Measurements from ENCODE around the gene CRP.

The CRP gene, protein sequence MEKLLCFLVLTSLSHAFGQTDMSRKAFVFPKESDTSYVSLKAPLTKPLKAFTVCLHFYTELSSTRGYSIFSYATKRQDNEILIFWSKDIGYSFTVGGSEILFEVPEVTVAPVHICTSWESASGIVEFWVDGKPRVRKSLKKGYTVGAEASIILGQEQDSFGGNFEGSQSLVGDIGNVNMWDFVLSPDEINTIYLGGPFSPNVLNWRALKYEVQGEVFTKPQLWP

DNA sequence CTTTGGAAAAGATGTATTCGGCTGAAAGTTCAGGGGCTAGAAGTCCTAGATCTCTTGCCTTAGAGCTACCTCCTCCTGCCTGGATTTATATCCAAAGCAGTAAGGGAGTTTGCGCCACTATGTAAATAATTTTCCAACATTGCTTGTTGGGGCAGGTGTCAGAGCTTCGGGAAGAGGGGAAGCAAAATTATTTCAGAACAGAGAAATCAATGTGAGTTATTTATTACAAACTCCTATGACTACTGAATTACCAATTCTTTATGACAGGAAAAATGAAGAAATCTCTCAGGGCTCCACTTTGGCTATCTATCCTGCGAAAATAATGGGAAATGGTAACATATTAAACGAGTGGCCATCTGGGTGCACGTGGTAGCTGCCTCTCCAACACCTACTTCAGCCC is at the start of gene CRP:
Gene CRP (minus strand): TSS at position 61 of the 400 bp plus-strand sequence. CDS start 104 bp downstream, outside the sequence.
- Histone ChIP-seq H3K36me3 (ENCODE audit: control insufficient read depth, insufficient read depth, low read length) (no peaks in the 10 kb centered on the region), H3K4me1 (ENCODE audit: control insufficient read depth, insufficient read depth, low read length) (no peaks in the 10 kb centered on the region), H3K27ac (ENCODE audit: low read length) (no peak within 1 kb of the TSS), H3K27me3 (ENCODE audit: control insufficient read depth, insufficient read depth, low read length) (no peaks in the 10 kb centered on the region), H3K4me3 (ENCODE audit: low read length) (no peak within 1 kb of the TSS), H3K9me3 (ENCODE audit: control insufficient read depth, insufficient read depth, low read length) (no peaks in the 10 kb centered on the region; the same call in 1 of the 2 replicates)
- no CpG with 5 or more reads among the region's 6 CpGs for WGBS (ENCODE audit: insufficient coverage, insufficient read length)
- DNase-seq (ENCODE audit: low read depth, low spot score): no peak

DNA sequence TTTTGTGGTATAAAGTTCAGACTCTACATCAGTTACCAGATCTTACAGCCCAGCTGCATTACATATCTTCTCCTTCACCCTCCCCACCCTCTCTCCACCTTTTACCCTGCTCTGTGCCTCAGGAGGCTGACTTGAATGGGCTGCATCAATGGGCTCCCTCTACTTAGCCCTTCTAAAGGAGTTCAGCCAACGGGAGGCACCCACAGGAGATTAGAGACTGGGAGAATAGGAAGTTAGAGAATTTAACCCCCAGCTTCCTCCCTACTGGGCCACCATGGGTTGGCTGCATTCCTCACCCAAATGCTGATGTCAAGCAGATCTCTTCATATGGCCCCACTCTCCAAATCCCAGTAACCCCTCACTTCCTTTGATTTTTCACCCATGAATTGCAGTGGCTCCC is 49.3 kb upstream of the CRP start:
- Histone ChIP-seq H3K36me3 (ENCODE audit: control insufficient read depth, insufficient read depth, low read length) (no peaks in the 10 kb centered on the region), H3K4me1 (ENCODE audit: control insufficient read depth, insufficient read depth, low read length) (no peaks in the 10 kb centered on the region), H3K4me3 (ENCODE audit: low read length) (no peak overlapping the region), H3K27me3 (ENCODE audit: control insufficient read depth, insufficient read depth, low read length) (no peaks in the 10 kb centered on the region), H3K9me3 (ENCODE audit: control insufficient read depth, insufficient read depth, low read length) (no peaks in the 10 kb centered on the region), H3K27ac (ENCODE audit: low read length) (no peak overlapping the region)
- no peak for DNase-seq (ENCODE audit: low read depth, low spot score)
- WGBS (ENCODE audit: insufficient coverage, insufficient read length): no CpG with 5 or more reads among the region's 1 CpG

DNA sequence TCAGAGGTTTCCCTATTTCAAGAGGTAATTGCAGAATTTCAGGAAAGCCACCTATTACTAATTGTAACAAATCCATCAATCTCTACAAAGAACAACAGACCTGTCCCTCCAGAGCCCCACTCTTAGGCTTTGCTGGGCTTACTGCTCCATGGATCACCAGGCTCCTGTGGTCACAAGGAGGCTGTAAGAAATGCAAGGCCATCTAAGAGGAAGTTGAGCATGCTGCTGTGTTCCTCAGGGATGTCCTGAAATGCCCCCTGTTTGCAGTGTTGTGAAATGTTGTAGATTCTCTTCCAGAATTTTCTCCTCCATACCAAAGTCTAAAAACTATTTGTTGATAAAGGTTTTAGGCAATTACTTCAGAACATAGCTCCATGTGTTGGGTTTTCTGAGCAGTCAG is 42.0 kb upstream of the CRP start:
- Histone ChIP-seq H3K4me1 (ENCODE audit: control insufficient read depth, insufficient read depth, low read length) (no peaks in the 10 kb centered on the region), H3K27me3 (ENCODE audit: control insufficient read depth, insufficient read depth, low read length) (no peaks in the 10 kb centered on the region), H3K9me3 (ENCODE audit: control insufficient read depth, insufficient read depth, low read length) (no peaks in the 10 kb centered on the region), H3K36me3 (ENCODE audit: control insufficient read depth, insufficient read depth, low read length) (no peaks in the 10 kb centered on the region), H3K4me3 (ENCODE audit: low read length) (no peak overlapping the region), H3K27ac (ENCODE audit: low read length) (no peak overlapping the region)
- no peak for DNase-seq (ENCODE audit: low read depth, low spot score)

DNA sequence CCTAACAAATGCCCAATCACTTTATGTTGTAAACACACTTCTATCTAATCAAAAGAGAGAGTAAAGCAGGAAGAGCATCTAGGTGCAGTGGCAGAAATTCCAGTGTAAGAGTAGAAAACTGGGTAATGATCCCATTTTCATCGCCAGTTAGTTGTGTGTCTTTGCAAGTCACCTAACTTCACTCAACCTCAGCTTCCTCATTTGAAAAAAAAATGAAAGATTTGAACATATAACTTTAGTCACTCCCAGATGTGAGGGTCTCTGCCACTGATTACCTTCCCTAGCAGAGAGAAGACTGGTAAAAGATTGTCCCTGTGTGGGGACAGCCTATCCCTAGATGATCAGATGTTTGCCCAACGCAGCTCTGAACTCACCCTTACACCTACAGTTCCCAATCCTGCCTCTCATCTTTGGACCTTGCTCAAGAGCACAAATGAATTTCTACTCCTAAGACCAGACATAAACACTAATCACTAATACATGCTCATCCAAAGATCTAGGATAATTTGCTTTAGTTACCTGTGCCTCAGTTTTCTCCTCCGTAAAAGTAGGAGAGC is 41.1 kb upstream of the CRP start:
- H3K27ac ChIP-seq (ENCODE audit: low read length): no peak overlapping the region
- no peaks in the 10 kb centered on the region for H3K36me3 ChIP-seq (ENCODE audit: control insufficient read depth, insufficient read depth, low read length)
- no peaks in the 10 kb centered on the region for H3K27me3 ChIP-seq (ENCODE audit: control insufficient read depth, insufficient read depth, low read length)
- no peaks in the 10 kb centered on the region for H3K4me1 ChIP-seq (ENCODE audit: control insufficient read depth, insufficient read depth, low read length)
- H3K4me3 ChIP-seq (ENCODE audit: low read length): no peak overlapping the region
- WGBS (ENCODE audit: insufficient coverage, insufficient read length): no CpG with 5 or more reads among the region's 3 CpGs
- H3K9me3 ChIP-seq (ENCODE audit: control insufficient read depth, insufficient read depth, low read length): no peaks in the 10 kb centered on the region
- no peak for DNase-seq (ENCODE audit: low read depth, low spot score)

DNA sequence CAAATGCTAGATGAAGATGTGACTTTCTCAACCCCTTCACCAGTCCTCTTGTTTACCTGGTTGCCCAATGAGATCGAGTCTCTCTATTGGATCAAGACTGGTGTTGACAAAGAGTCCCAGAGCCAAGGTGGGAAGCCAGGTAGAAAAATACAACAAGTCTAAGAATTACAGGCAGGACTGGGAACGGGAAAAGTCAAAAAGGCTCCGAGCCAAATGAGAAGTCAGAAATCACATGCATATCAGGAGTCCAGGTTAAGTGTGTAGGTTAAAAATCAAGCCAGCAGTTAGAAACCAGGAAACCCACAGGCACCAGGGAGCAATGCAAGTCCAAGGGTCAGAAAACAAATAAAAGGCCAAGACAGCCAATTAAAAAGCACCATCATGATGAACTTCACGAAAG is 39.0 kb upstream of the CRP start:
- no peaks in the 10 kb centered on the region for H3K4me1 ChIP-seq (ENCODE audit: control insufficient read depth, insufficient read depth, low read length)
- no CpG with 5 or more reads among the region's 4 CpGs for WGBS (ENCODE audit: insufficient coverage, insufficient read length)

DNA sequence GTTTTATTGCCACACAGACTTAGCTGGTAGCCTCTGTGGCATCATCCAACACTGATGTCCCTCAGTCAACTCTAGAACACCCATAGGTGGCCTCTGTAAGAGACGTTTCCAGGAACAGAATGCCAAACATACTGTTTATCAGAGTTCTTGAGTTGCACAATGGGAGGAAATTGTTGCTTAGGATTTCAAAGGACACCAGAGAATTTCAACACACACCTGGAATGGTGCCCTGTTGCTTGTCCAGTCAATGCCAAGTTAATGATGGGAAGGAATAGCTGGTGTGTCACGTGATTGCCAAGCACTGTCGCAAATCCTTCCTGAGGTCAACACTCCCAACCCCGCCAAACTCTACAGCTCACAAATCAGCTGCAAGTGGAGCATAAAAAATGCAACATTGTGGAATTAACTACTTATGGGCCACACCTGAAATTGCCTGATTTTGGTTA is 37.8 kb upstream of the CRP start:
- no CpG with 5 or more reads among the region's 4 CpGs for WGBS (ENCODE audit: insufficient coverage, insufficient read length)
- no peak for DNase-seq (ENCODE audit: low read depth, low spot score)
- no peaks in the 10 kb centered on the region for H3K36me3 ChIP-seq (ENCODE audit: control insufficient read depth, insufficient read depth, low read length)

More for the DNA sequence above, 39.0 kb upstream of the CRP start:
- no peaks in the 10 kb centered on the region for H3K27me3 ChIP-seq (ENCODE audit: control insufficient read depth, insufficient read depth, low read length)
- DNase-seq (ENCODE audit: low read depth, low spot score): no peak
- H3K36me3 ChIP-seq (ENCODE audit: control insufficient read depth, insufficient read depth, low read length): no peaks in the 10 kb centered on the region
- H3K4me3 ChIP-seq (ENCODE audit: low read length): no peak overlapping the region
- no peak overlapping the region for H3K27ac ChIP-seq (ENCODE audit: low read length)
- H3K9me3 ChIP-seq (ENCODE audit: control insufficient read depth, insufficient read depth, low read length): no peaks in the 10 kb centered on the region

DNA sequence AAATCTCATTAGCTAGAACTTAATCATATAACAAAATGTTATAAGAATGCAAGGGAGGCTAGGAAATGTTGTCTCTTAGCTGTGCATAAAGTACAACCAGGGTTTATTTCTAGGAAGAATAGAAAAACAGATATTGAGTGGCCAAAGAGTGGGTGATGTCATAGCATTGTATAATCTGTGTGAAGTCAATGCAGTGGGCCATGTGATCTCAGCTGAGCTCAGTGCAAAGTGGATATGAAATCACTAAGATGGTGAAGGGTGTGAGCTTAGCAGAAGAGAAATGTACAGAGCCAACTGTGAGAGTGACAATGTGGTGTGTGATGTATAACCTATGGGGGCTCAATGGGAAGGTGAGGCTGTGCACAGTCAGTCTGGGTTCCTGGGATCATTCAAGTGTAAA is 36.6 kb upstream of the CRP start:
- Histone ChIP-seq H3K4me1 (ENCODE audit: control insufficient read depth, insufficient read depth, low read length) (no peaks in the 10 kb centered on the region), H3K36me3 (ENCODE audit: control insufficient read depth, insufficient read depth, low read length) (no peaks in the 10 kb centered on the region), H3K27ac (ENCODE audit: low read length) (no peak overlapping the region), H3K27me3 (ENCODE audit: control insufficient read depth, insufficient read depth, low read length) (no peaks in the 10 kb centered on the region), H3K9me3 (ENCODE audit: control insufficient read depth, insufficient read depth, low read length) (no peaks in the 10 kb centered on the region), H3K4me3 (ENCODE audit: low read length) (no peak overlapping the region)
- DNase-seq (ENCODE audit: low read depth, low spot score): no peak

More for the DNA sequence above, 37.8 kb upstream of the CRP start:
- Histone ChIP-seq H3K9me3 (ENCODE audit: control insufficient read depth, insufficient read depth, low read length) (no peaks in the 10 kb centered on the region), H3K27ac (ENCODE audit: low read length) (no peak overlapping the region), H3K4me1 (ENCODE audit: control insufficient read depth, insufficient read depth, low read length) (no peaks in the 10 kb centered on the region), H3K27me3 (ENCODE audit: control insufficient read depth, insufficient read depth, low read length) (no peaks in the 10 kb centered on the region), H3K4me3 (ENCODE audit: low read length) (no peak overlapping the region)

DNA sequence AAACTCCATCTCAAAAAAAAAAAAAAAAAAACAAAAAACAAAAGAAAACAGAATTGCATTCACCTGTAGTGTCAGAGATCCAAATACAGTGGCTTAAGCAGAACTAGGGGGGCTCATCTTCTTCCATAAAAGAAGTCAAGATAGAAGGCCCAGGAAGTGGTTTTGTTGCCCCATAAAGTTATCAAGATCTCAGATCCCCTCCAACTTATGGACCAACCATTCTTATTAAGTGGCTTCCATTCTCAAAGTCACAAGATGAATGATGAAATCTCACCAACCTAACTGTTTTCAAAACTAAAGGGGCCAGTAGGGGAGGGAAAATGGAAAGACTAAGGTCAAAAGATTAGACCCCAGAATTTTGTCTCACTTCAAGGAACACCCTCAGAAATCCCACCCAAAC is 36.2 kb upstream of the CRP start:
- H3K27ac ChIP-seq (ENCODE audit: low read length): no peak overlapping the region

DNA sequence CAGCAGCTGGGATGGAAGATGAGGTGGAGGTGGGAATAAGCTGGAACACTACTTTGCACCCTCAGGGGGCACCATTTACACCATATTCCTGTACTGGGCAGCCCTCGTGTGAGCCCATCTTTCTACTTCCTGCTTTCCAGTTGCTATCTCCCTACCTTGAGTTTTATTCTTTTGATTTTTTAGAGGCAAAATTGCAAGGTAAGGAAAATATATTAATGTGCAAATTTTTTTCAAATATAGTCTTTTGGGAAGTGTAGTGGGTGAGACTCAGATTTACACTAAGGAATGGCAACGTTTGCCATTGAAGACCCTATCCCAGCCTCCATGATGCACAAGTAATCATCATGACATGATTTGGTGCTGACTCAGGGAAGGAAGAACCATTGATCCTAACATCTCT is 35.2 kb upstream of the CRP start:
- H3K9me3 ChIP-seq (ENCODE audit: control insufficient read depth, insufficient read depth, low read length): no peaks in the 10 kb centered on the region
- DNase-seq (ENCODE audit: low read depth, low spot score): no peak
- no peak overlapping the region for H3K4me3 ChIP-seq (ENCODE audit: low read length)
- H3K27me3 ChIP-seq (ENCODE audit: control insufficient read depth, insufficient read depth, low read length): no peaks in the 10 kb centered on the region
- WGBS (ENCODE audit: insufficient coverage, insufficient read length): no CpG with 5 or more reads among the region's 2 CpGs
- H3K4me1 ChIP-seq (ENCODE audit: control insufficient read depth, insufficient read depth, low read length): no peaks in the 10 kb centered on the region
- H3K36me3 ChIP-seq (ENCODE audit: control insufficient read depth, insufficient read depth, low read length): no peaks in the 10 kb centered on the region
- no peak overlapping the region for H3K27ac ChIP-seq (ENCODE audit: low read length)

More for the DNA sequence above, 36.2 kb upstream of the CRP start:
- no peaks in the 10 kb centered on the region for H3K9me3 ChIP-seq (ENCODE audit: control insufficient read depth, insufficient read depth, low read length)
- no peaks in the 10 kb centered on the region for H3K27me3 ChIP-seq (ENCODE audit: control insufficient read depth, insufficient read depth, low read length)
- no peaks in the 10 kb centered on the region for H3K36me3 ChIP-seq (ENCODE audit: control insufficient read depth, insufficient read depth, low read length)
- H3K4me3 ChIP-seq (ENCODE audit: low read length): no peak overlapping the region
- no peak for DNase-seq (ENCODE audit: low read depth, low spot score)
- H3K4me1 ChIP-seq (ENCODE audit: control insufficient read depth, insufficient read depth, low read length): no peaks in the 10 kb centered on the region

DNA sequence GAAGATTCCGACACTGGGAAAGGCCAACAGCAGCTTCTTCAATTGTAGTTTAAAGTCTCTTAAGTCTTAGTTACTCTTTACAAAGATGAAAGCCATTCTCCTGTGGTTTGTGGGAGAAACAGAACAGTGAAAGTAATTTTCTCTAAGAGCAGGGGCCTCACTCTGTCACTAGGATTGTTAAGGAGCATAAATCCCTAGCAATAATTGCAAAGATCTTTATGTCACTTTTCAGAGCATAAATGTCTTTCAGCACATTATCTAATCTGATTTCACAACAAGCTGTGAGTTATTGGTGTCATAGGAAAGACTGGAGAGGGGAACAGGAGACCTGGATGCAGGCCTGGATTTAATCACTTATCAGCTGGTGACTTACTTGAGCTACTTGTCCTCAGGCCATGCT is 34.0 kb upstream of the CRP start:
- WGBS (ENCODE audit: insufficient coverage, insufficient read length): no CpG with 5 or more reads among the region's 1 CpG
- DNase-seq (ENCODE audit: low read depth, low spot score): no peak
- no peaks in the 10 kb centered on the region for H3K4me1 ChIP-seq (ENCODE audit: control insufficient read depth, insufficient read depth, low read length)
- no peak overlapping the region for H3K27ac ChIP-seq (ENCODE audit: low read length)
- no peaks in the 10 kb centered on the region for H3K36me3 ChIP-seq (ENCODE audit: control insufficient read depth, insufficient read depth, low read length)
- no peak overlapping the region for H3K4me3 ChIP-seq (ENCODE audit: low read length)
- H3K9me3 ChIP-seq (ENCODE audit: control insufficient read depth, insufficient read depth, low read length): no peaks in the 10 kb centered on the region
- H3K27me3 ChIP-seq (ENCODE audit: control insufficient read depth, insufficient read depth, low read length): no peaks in the 10 kb centered on the region

DNA sequence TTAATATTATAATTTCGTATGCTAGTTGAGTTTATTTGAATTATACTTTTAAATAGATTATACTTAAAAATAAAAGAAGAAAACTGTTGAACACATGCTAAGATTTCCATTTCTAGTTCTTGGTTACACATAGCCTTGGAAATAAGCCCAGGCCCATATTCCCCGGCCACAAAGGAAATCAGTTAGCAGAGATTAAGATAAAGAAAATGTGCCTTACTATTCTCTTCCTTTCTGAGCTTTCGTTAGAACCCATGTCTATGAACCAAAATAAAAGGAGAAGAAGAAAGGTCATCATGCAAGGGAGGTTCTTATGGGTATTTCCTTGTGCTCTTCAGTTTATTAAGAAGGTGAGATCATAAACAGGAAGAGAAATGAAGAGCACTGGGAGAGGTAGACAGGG is 32.3 kb upstream of the CRP start:
- no peaks in the 10 kb centered on the region for H3K36me3 ChIP-seq (ENCODE audit: control insufficient read depth, insufficient read depth, low read length)
- no peak overlapping the region for H3K27ac ChIP-seq (ENCODE audit: low read length)
- no peak overlapping the region for H3K4me3 ChIP-seq (ENCODE audit: low read length)
- no peaks in the 10 kb centered on the region for H3K9me3 ChIP-seq (ENCODE audit: control insufficient read depth, insufficient read depth, low read length)
- DNase-seq (ENCODE audit: low read depth, low spot score): no peak
- no peaks in the 10 kb centered on the region for H3K4me1 ChIP-seq (ENCODE audit: control insufficient read depth, insufficient read depth, low read length)
- no CpG with 5 or more reads among the region's 3 CpGs for WGBS (ENCODE audit: insufficient coverage, insufficient read length)
- H3K27me3 ChIP-seq (ENCODE audit: control insufficient read depth, insufficient read depth, low read length): no peaks in the 10 kb centered on the region
